Neural progenitor cell (in vitro differentiated cells): ENCODE results near the gene TIMP4.

Experiments used
- EZH2 ChIP-seq: fragments of 200-600 bp; sonication (generic); IDR thresholded peaks from 2 replicates; pipeline ENCODE4 v1.6.1; 2017; ENCODE audit warnings: antibody characterized with exemption, mild to moderate bottlenecking, moderate library complexity
- EZH2phosphoT487 ChIP-seq: fragments of 200-600 bp; sonication (generic); IDR thresholded peaks from 2 replicates; pipeline ENCODE4 v1.6.1; 2017; ENCODE audit warnings: antibody characterized with exemption
- TF ChIP-seq, protein P1 (sequence below): fragments of 200-600 bp; sonication (generic); IDR thresholded peaks from 2 replicates; pipeline ENCODE4 v1.5.1; 2017; ENCODE audit warnings: antibody characterized with exemption, mild to moderate bottlenecking

DNA sequence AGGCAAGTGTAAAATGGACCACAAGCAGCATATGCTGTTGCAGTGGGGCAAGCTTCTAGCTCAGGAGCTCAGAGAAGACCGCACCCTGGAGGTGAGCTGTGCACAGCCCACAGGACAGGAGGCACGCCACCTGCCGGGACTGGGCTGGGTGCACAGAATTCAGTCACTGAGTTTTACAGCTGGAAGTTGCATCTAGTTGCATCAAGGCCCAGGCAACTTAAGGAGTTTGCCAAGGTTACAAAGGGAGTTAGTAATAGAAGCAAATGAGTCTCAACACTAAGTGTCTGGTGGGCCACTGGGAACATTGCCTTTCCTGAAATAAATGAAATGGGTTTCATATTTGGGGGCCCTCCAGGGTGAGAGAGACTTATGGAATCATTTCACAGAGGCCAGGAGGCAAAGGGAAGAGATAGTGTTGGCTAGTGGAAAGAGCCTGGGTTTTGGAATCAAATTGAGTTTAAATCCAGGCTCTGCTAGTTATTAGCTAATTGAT lies 36.0 kb upstream of the TIMP4 start:
- TF ChIP-seq, protein P1, sequence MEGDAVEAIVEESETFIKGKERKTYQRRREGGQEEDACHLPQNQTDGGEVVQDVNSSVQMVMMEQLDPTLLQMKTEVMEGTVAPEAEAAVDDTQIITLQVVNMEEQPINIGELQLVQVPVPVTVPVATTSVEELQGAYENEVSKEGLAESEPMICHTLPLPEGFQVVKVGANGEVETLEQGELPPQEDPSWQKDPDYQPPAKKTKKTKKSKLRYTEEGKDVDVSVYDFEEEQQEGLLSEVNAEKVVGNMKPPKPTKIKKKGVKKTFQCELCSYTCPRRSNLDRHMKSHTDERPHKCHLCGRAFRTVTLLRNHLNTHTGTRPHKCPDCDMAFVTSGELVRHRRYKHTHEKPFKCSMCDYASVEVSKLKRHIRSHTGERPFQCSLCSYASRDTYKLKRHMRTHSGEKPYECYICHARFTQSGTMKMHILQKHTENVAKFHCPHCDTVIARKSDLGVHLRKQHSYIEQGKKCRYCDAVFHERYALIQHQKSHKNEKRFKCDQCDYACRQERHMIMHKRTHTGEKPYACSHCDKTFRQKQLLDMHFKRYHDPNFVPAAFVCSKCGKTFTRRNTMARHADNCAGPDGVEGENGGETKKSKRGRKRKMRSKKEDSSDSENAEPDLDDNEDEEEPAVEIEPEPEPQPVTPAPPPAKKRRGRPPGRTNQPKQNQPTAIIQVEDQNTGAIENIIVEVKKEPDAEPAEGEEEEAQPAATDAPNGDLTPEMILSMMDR, result peak; percentile 7
- TF ChIP-seq EZH2 (no peak), EZH2phosphoT487 (no peak)
